K562 (cell line): ENCODE measurements around the gene TAAR9. TPM values are rescaled to one million over a fixed set of nuclear protein-coding genes. Genes with fewer than 3 reads are reported as not detected.

Experiments used
- ARHGAP35 ChIP-seq: fragments of 450-650 bp; IDR thresholded peaks from 2 replicates; pipeline ENCODE4 v1.6.1; 2018; ENCODE audit not compliant: partially characterized antibody
- BMI1 ChIP-seq: fragments of 150-350 bp; IDR thresholded peaks from 2 replicates; pipeline ENCODE4 v1.6.1; 2014; ENCODE audit warnings: low read length
- CBX2 ChIP-seq: fragments of 200-600 bp; sonication (generic); IDR thresholded peaks from one replicate; pipeline ENCODE4 v1.6.1; 2012; ENCODE audit warnings: mild to moderate bottlenecking, low read length, inconsistent platforms; ENCODE audit not compliant: insufficient read depth, poor library complexity, severe bottlenecking
- CBX3 ChIP-seq, 2 experiments: IDR thresholded peaks; 1 replicate in 1 of 2; 2 replicates in 1 of 2; pipeline ENCODE4 v1.6.1; 2012; ENCODE audit warnings: inconsistent platforms in 2 of 2, low read length in 2 of 2, borderline replicate concordance in 1 of 2, control low read depth in 1 of 2
- E2F5 ChIP-seq: sonication (generic); formaldehyde crosslinking; IDR thresholded peaks from 2 replicates; pipeline ENCODE4 v1.8.0; 2022; ENCODE audit warnings: mild to moderate bottlenecking, missing genetic modification reagents
- EGR1 ChIP-seq: fragments of 450-650 bp; conservative IDR thresholded peaks from 2 replicates; pipeline ENCODE4 v1.6.1; 2017; ENCODE audit warnings: mild to moderate bottlenecking
- ETV1 ChIP-seq: fragments of 450-650 bp; conservative IDR thresholded peaks from 2 replicates; pipeline ENCODE4 v1.6.1; 2016; ENCODE audit warnings: missing genetic modification characterization, control low read depth, low read depth, missing compliant biosample characterization
- FOS ChIP-seq: IDR thresholded peaks from 3 replicates; pipeline ENCODE4 v1.6.1; 2011; ENCODE audit not compliant: insufficient read length; ENCODE audit errors: extremely low read depth
- GABPB2 ChIP-seq: fragments of 250-450 bp; sonication (Bioruptor Pico); conservative IDR thresholded peaks from 2 replicates; pipeline ENCODE4 v1.5.1; 2021; ENCODE audit warnings: mild to moderate bottlenecking
- HDAC2 ChIP-seq: fragments of 450-650 bp; IDR thresholded peaks from 2 replicates; pipeline ENCODE4 v1.6.1; 2016; ENCODE audit warnings: mild to moderate bottlenecking
- HNRNPUL1 ChIP-seq: fragments of 200-400 bp; formaldehyde crosslinking; IDR thresholded peaks from 2 replicates; pipeline ENCODE4 v1.6.1; 2017; ENCODE audit warnings: low read length
- KHSRP ChIP-seq: fragments of 450-650 bp; IDR thresholded peaks from 2 replicates; pipeline ENCODE4 v1.6.1; 2017
- KLF16 ChIP-seq: IDR thresholded peaks from 2 replicates; pipeline ENCODE4 v1.6.1; 2016; ENCODE audit warnings: antibody characterized with exemption
- MAFK ChIP-seq: IDR thresholded peaks from 2 replicates; pipeline ENCODE4 v1.6.1; 2011; ENCODE audit warnings: low read length, improper control_type of control experiment
- NR3C1 ChIP-seq: sonication (generic); formaldehyde crosslinking; IDR thresholded peaks from 2 replicates; pipeline ENCODE4 v1.8.1; 2022; ENCODE audit warnings: missing genetic modification reagents
- PKNOX1 ChIP-seq: fragments of 450-650 bp; IDR thresholded peaks from 2 replicates; pipeline ENCODE4 v1.6.1; 2016
- POLR2A ChIP-seq: fragments of 450-650 bp; conservative IDR thresholded peaks from 2 replicates; pipeline ENCODE4 v1.6.1; 2016
- PPARD ChIP-seq: fragments of 250-450 bp; sonication (Bioruptor Pico); IDR thresholded peaks from 2 replicates; pipeline ENCODE4 v1.8.0; 2022; ENCODE audit warnings: inconsistent platforms, mild to moderate bottlenecking, moderate library complexity
- SETDB1 ChIP-seq: IDR thresholded peaks from one replicate; pipeline ENCODE4 v1.6.1; 2012; ENCODE audit warnings: low read length, control low read depth, inconsistent platforms
- SMC3 ChIP-seq: conservative IDR thresholded peaks from 2 replicates; pipeline ENCODE4 v1.6.1; 2011; ENCODE audit warnings: low read depth, low read length, improper control_type of control experiment; ENCODE audit not compliant: insufficient read depth
- TAL1 ChIP-seq: fragments of 450-650 bp; IDR thresholded peaks from 2 replicates; pipeline ENCODE4 v1.6.1; 2016; ENCODE audit warnings: mild to moderate bottlenecking
- ZNF609 ChIP-seq: sonication (generic); formaldehyde crosslinking; IDR thresholded peaks from 2 replicates; pipeline ENCODE4 v1.8.1; 2023; ENCODE audit warnings: missing genetic modification reagents, mild to moderate bottlenecking, borderline replicate concordance
- polyA plus RNA-seq, 8 experiments: library from polyadenylated mRNA; depleted of rRNA in 4 of 8; stranded (reverse) in 5 of 8; unstranded in 3 of 8; fragments of >200 nt; fragmentation: Nextera tagmentation in 2 of 8; fragmentation: Illumina TruSeq in 1 of 8; extraction: Ambion mirVana in 2 of 8; extraction: Trizol in 1 of 8; gene quantifications; 2 replicates each; pipeline versions ENCODE4 v1.2.1 to v1.2.3, GENCODE V29; 2011 to 2014; ENCODE audit warnings: inconsistent platforms in 1 of 8, missing spikeins in 1 of 8
- total RNA-seq, 7 experiments: library from RNA; depleted of rRNA in 6 of 7; stranded (reverse); fragments of >200 nt in 6 of 7; fragmentation: Illumina TruSeq in 2 of 7; extraction: Trizol in 2 of 7; gene quantifications; 2 replicates each; pipeline versions ENCODE4 v1.2.1 to v1.2.3, GENCODE V29; 2011 to 2021; ENCODE audit warnings: low replicate concordance in 1 of 7

TAAR9 gene
- total and polyA plus RNA-seq, 9 of the 15 experiments (the other 6 are each of a cell fraction or from before 2014, with no cell fraction given): not detected

- no peak for TF ChIP-seq ZNF609
- no peak for TF ChIP-seq SMC3
- TF ChIP-seq GABPB2 (CRISPR knock-in tag): no peak
- peak; percentile 57 for TF ChIP-seq MAFK
- no peak for TF ChIP-seq NR3C1 (CRISPR knock-in tag)
- TF ChIP-seq E2F5 (CRISPR knock-in tag): no peak
- TF ChIP-seq KHSRP: no peak
- peak; percentile 79 for TF ChIP-seq POLR2A
- peak; percentile 63 for TF ChIP-seq TAL1
- no peak for TF ChIP-seq CBX3 (IDR thresholded peaks at IDR 0.05; ENCODE audit: borderline replicate concordance in 1 of 2, low read length in 2 of 2)
- no peak for TF ChIP-seq SETDB1
- peak; percentile 31 for TF ChIP-seq FOS
- no peak for TF ChIP-seq PPARD
- TF ChIP-seq ETV1 (tag): no peak
- peak; percentile 99 for TF ChIP-seq PKNOX1
- TF ChIP-seq ARHGAP35: no peak
- TF ChIP-seq HDAC2: no peak; the same call in 1 of the 2 replicates
- no peak for TF ChIP-seq CBX2
- no peak for TF ChIP-seq BMI1
- 0 out of 2 replicates have a peak, but pooled peaks have one; percentile 19 for TF ChIP-seq KLF16
- TF ChIP-seq HNRNPUL1: no peak
- TF ChIP-seq EGR1: no peak
Observed at GRCh38 chr6:132512638-132513632, 25.1 kb upstream of the TAAR9 start, which contains the start of gene STX7 (continued).
